ENCODE measurements around the gene ITGB1BP1.

GRCh38 chr2:9355716-9356115 lies 67.6 kb downstream of the ITGB1BP1 start:
- TF ChIP-seq CTCF (IDR thresholded peaks at IDR 0.05; ENCODE audit: insufficient read depth, low read length) (no peak), POLR2AphosphoS5 (IDR thresholded peaks at IDR 0.05; ENCODE audit: low read depth) (no peak), GABPA (IDR thresholded peaks at IDR 0.05; ENCODE audit: low read depth) (no peak), REST (IDR thresholded peaks at IDR 0.05; ENCODE audit: insufficient replicate concordance, low read depth) (no peak), SPI1 (IDR thresholded peaks at IDR 0.05; ENCODE audit: borderline replicate concordance, low read depth) (no peak)

Data from HL-60 (cell line).